H1 (cell line): ENCODE measurements around the gene SUPT4H1. TPM values are rescaled to one million over a fixed set of nuclear protein-coding genes. Genes with fewer than 3 reads are reported as not detected.

Source experiments
- CHD1 ChIP-seq: IDR thresholded peaks from 2 replicates; pipeline ENCODE4 v1.6.1; 2012; ENCODE audit warnings: low read depth, low read length, improper control_type of control experiment
- GTF2F1 ChIP-seq: IDR thresholded peaks from 2 replicates; pipeline ENCODE4 v1.6.1; 2012; ENCODE audit warnings: low read depth, low read length, improper control_type of control experiment, borderline replicate concordance
- MAFK ChIP-seq: IDR thresholded peaks from 2 replicates; pipeline ENCODE4 v1.6.1; 2012; ENCODE audit warnings: low read depth, mild to moderate bottlenecking, improper control_type of control experiment, low read length
- NRF1 ChIP-seq: IDR thresholded peaks from 2 replicates; pipeline ENCODE4 v1.6.1; 2011; ENCODE audit warnings: mild to moderate bottlenecking, low read depth, low read length, improper control_type of control experiment
- SAP30 ChIP-seq: fragments of 300-600 bp; sonication (generic); IDR thresholded peaks from 2 replicates; pipeline ENCODE4 v1.7.1; 2012; ENCODE audit warnings: low read length, moderate library complexity, mild to moderate bottlenecking, inconsistent platforms; ENCODE audit not compliant: insufficient read depth, insufficient replicate concordance
- SIRT6 ChIP-seq: IDR thresholded peaks from one replicate; pipeline ENCODE4 v1.7.1; 2012; ENCODE audit warnings: low read length, inconsistent platforms
- SP1 ChIP-seq: IDR thresholded peaks from 2 replicates; pipeline ENCODE4 v1.6.1; 2011; ENCODE audit warnings: low read depth, low read length
- SP2 ChIP-seq: IDR thresholded peaks from 2 replicates; pipeline ENCODE4 v1.6.1; 2012; ENCODE audit warnings: mild to moderate bottlenecking, low read length, inconsistent platforms
- TAF7 ChIP-seq: optimal IDR thresholded peaks from 2 replicates; pipeline ENCODE3; 2011; ENCODE audit warnings: low read depth, mild to moderate bottlenecking, inconsistent platforms, low read length, moderate library complexity, borderline replicate concordance
- YY1 ChIP-seq: IDR thresholded peaks from 2 replicates; pipeline ENCODE4 v1.6.1; 2011; ENCODE audit warnings: low read depth, mild to moderate bottlenecking, low read length
- polyA plus RNA-seq, 7 experiments: library from polyadenylated mRNA; depleted of rRNA in 3 of 7; stranded (reverse) in 5 of 7; unstranded in 2 of 7; fragments of >200 nt in 5 of 7; fragments of 200-250 nt in 2 of 7; gene quantifications; 1 replicate in 5 of 7; 2 replicates in 1 of 7; 4 replicates in 1 of 7; pipeline versions ENCODE4 v1.2.1 to v1.2.3, GENCODE V29; 2011 to 2013; ENCODE audit warnings: missing spikeins in 2 of 7, mixed read lengths in 2 of 7
- total RNA-seq: library from RNA; stranded (reverse); fragmentation: NEBNext Ultra II Directional; extraction: Animal tissue kit (Norgen Biotek cat#: 25700); gene quantifications from 2 replicates; pipeline ENCODE4 v1.2.1, GENCODE V29; 2021
- TF ChIP-seq, protein P1 (sequence below): fragments of 300-600 bp; sonication (generic); IDR thresholded peaks from 2 replicates; pipeline ENCODE4 v1.7.1; 2012; ENCODE audit warnings: low read length, moderate library complexity, mild to moderate bottlenecking, inconsistent platforms; ENCODE audit not compliant: insufficient replicate concordance

SUPT4H1 gene
- total and polyA plus RNA-seq, 2 of the 8 experiments (the other 6 are each of a cell fraction or from before 2014, with no cell fraction given) = 112 to 143 TPM

DNA sequence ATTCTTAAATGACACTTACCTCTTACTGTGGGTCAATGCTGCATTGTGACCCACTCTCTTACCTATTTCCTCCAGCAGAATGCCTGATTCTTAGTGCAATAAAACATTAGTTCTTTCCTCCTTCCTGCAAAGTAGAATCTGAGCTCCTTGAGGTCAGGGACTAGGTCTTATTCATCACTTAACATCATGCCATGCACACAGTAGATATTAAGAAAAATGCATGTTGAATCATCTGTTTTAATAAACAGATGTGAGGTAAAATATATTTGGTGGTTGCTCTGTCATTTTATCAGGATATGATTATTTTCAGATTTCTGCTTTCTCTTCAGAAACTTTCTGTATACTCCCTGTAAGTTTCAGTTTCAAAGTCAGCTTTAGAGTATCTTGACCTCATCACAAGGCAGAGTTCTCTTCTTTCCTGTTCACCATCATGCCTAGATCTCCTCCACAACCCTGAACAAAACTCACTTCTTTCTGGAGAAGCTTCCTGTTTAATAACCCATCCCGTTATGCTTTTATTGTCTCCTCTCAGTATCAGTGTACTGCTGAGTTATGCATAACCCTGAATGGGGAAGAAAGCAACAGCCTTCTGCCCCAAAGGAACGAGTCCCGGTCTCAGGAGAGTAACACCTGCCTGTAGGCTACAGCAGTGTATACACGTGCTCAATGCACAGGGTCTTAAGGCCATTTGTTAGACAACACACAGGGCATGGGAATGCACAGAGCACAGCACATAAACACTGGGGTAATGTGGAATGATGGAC, 30.3 kb upstream of the SUPT4H1 start (continued):
- TF ChIP-seq, protein P1, sequence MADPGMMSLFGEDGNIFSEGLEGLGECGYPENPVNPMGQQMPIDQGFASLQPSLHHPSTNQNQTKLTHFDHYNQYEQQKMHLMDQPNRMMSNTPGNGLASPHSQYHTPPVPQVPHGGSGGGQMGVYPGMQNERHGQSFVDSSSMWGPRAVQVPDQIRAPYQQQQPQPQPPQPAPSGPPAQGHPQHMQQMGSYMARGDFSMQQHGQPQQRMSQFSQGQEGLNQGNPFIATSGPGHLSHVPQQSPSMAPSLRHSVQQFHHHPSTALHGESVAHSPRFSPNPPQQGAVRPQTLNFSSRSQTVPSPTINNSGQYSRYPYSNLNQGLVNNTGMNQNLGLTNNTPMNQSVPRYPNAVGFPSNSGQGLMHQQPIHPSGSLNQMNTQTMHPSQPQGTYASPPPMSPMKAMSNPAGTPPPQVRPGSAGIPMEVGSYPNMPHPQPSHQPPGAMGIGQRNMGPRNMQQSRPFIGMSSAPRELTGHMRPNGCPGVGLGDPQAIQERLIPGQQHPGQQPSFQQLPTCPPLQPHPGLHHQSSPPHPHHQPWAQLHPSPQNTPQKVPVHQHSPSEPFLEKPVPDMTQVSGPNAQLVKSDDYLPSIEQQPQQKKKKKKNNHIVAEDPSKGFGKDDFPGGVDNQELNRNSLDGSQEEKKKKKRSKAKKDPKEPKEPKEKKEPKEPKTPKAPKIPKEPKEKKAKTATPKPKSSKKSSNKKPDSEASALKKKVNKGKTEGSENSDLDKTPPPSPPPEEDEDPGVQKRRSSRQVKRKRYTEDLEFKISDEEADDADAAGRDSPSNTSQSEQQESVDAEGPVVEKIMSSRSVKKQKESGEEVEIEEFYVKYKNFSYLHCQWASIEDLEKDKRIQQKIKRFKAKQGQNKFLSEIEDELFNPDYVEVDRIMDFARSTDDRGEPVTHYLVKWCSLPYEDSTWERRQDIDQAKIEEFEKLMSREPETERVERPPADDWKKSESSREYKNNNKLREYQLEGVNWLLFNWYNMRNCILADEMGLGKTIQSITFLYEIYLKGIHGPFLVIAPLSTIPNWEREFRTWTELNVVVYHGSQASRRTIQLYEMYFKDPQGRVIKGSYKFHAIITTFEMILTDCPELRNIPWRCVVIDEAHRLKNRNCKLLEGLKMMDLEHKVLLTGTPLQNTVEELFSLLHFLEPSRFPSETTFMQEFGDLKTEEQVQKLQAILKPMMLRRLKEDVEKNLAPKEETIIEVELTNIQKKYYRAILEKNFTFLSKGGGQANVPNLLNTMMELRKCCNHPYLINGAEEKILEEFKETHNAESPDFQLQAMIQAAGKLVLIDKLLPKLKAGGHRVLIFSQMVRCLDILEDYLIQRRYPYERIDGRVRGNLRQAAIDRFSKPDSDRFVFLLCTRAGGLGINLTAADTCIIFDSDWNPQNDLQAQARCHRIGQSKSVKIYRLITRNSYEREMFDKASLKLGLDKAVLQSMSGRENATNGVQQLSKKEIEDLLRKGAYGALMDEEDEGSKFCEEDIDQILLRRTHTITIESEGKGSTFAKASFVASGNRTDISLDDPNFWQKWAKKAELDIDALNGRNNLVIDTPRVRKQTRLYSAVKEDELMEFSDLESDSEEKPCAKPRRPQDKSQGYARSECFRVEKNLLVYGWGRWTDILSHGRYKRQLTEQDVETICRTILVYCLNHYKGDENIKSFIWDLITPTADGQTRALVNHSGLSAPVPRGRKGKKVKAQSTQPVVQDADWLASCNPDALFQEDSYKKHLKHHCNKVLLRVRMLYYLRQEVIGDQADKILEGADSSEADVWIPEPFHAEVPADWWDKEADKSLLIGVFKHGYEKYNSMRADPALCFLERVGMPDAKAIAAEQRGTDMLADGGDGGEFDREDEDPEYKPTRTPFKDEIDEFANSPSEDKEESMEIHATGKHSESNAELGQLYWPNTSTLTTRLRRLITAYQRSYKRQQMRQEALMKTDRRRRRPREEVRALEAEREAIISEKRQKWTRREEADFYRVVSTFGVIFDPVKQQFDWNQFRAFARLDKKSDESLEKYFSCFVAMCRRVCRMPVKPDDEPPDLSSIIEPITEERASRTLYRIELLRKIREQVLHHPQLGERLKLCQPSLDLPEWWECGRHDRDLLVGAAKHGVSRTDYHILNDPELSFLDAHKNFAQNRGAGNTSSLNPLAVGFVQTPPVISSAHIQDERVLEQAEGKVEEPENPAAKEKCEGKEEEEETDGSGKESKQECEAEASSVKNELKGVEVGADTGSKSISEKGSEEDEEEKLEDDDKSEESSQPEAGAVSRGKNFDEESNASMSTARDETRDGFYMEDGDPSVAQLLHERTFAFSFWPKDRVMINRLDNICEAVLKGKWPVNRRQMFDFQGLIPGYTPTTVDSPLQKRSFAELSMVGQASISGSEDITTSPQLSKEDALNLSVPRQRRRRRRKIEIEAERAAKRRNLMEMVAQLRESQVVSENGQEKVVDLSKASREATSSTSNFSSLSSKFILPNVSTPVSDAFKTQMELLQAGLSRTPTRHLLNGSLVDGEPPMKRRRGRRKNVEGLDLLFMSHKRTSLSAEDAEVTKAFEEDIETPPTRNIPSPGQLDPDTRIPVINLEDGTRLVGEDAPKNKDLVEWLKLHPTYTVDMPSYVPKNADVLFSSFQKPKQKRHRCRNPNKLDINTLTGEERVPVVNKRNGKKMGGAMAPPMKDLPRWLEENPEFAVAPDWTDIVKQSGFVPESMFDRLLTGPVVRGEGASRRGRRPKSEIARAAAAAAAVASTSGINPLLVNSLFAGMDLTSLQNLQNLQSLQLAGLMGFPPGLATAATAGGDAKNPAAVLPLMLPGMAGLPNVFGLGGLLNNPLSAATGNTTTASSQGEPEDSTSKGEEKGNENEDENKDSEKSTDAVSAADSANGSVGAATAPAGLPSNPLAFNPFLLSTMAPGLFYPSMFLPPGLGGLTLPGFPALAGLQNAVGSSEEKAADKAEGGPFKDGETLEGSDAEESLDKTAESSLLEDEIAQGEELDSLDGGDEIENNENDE = no peak
- no peak for TF ChIP-seq GTF2F1
- TF ChIP-seq YY1 = no peak
- TF ChIP-seq SAP30 = no peak
- no peak for TF ChIP-seq TAF7
- TF ChIP-seq SP2 = no peak
- TF ChIP-seq SIRT6 = no peak
- TF ChIP-seq NRF1 = no peak
- TF ChIP-seq MAFK = no peak
- TF ChIP-seq CHD1 = no peak
- TF ChIP-seq SP1 = no peak
